K562 (cell line): ENCODE data around the gene TAAR8. TPM values are rescaled to one million over a fixed set of nuclear protein-coding genes. Genes with fewer than 3 reads are reported as not detected.

Experiments used
- CCNT2 ChIP-seq: IDR thresholded peaks from 2 replicates; pipeline ENCODE4 v1.6.1; 2011; ENCODE audit warnings: borderline replicate concordance, low read depth, mild to moderate bottlenecking, moderate library complexity, mixed read lengths, low read length; ENCODE audit not compliant: insufficient read length; ENCODE audit errors: extremely low read depth
- EZH2 ChIP-seq: IDR thresholded peaks from 2 replicates; pipeline ENCODE4 v1.6.1; 2012; ENCODE audit warnings: low read depth, mild to moderate bottlenecking, inconsistent platforms, low read length, borderline replicate concordance
- MECOM ChIP-seq: fragments of 250-450 bp; sonication (Bioruptor Pico); IDR thresholded peaks from 2 replicates; pipeline ENCODE4 v1.8.0; 2022; ENCODE audit warnings: inconsistent platforms
- RBM15 ChIP-seq: fragments of 200-400 bp; formaldehyde crosslinking; IDR thresholded peaks from 2 replicates; pipeline ENCODE4 v1.6.1; 2018; ENCODE audit warnings: mild to moderate bottlenecking, low read length, moderate library complexity; ENCODE audit not compliant: insufficient read depth
- U2AF2 ChIP-seq: fragments of 200-400 bp; formaldehyde crosslinking; optimal IDR thresholded peaks from 2 replicates; pipeline ENCODE3; 2017; ENCODE audit warnings: low read depth, mild to moderate bottlenecking, low read length
- ZFPM2 ChIP-seq: fragments of 250-450 bp; sonication (Bioruptor Pico); IDR thresholded peaks from 2 replicates; pipeline ENCODE4 v1.5.1; 2022; ENCODE audit warnings: mild to moderate bottlenecking
- polyA plus RNA-seq, 8 experiments: library from polyadenylated mRNA; depleted of rRNA in 4 of 8; stranded (reverse) in 5 of 8; unstranded in 3 of 8; fragments of >200 nt; fragmentation: Nextera tagmentation in 2 of 8; fragmentation: Illumina TruSeq in 1 of 8; extraction: Ambion mirVana in 2 of 8; extraction: Trizol in 1 of 8; gene quantifications; 2 replicates each; pipeline versions ENCODE4 v1.2.1 to v1.2.3, GENCODE V29; 2011 to 2014; ENCODE audit warnings: inconsistent platforms in 1 of 8, missing spikeins in 1 of 8
- total RNA-seq, 7 experiments: library from RNA; depleted of rRNA in 6 of 7; stranded (reverse); fragments of >200 nt in 6 of 7; fragmentation: Illumina TruSeq in 2 of 7; extraction: Trizol in 2 of 7; gene quantifications; 2 replicates each; pipeline versions ENCODE4 v1.2.1 to v1.2.3, GENCODE V29; 2011 to 2021; ENCODE audit warnings: low replicate concordance in 1 of 7
- TF ChIP-seq, protein P1 (sequence below): fragments of 250-450 bp; sonication (Bioruptor Pico); IDR thresholded peaks from 2 replicates; pipeline ENCODE4 v1.8.0; 2022; ENCODE audit warnings: inconsistent platforms
- TF ChIP-seq, protein P2 (sequence below), 2 experiments: fragments of 450-650 bp in 1 of 2; sonication (generic) in 1 of 2; formaldehyde crosslinking in 1 of 2; IDR thresholded peaks in 1 of 2; conservative IDR thresholded peaks in 1 of 2; 2 replicates each; pipeline versions ENCODE4 v1.6.1 to v1.8.1; 2016 to 2023; ENCODE audit warnings: mild to moderate bottlenecking in 2 of 2, moderate library complexity in 2 of 2, inconsistent platforms in 1 of 2, missing genetic modification reagents in 1 of 2
- TF ChIP-seq, protein P3 (sequence below): fragments of 450-650 bp; formaldehyde crosslinking; conservative IDR thresholded peaks from 2 replicates; pipeline ENCODE4 v1.4.0; 2022; ENCODE audit warnings: mild to moderate bottlenecking, missing genetic modification characterization

Gene TAAR8
- total and polyA plus RNA-seq, 9 of the 15 experiments (the other 6 are each of a cell fraction or from before 2014, with no cell fraction given): not detected

DNA sequence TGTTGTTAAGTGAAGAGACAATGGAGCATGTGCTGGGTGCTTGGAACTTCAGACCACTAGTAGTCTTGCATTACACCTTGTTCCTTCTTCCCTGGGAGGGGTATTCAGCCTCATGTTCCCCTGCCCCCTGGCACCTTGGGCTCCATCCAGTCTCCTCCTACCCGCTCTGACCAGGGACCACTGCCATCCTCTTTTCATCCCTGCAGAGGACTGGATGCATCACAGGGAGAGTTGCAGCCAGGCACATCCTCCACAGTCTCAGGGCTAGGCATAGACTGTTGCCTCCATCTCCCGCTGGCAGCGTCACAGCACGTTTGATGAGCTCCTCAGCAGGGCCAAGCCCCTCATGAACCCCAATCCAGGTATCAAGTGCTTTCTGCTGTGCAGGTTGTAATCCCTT is 1.3 kb upstream of the TAAR8 start (continued):
- TF ChIP-seq, protein P1, sequence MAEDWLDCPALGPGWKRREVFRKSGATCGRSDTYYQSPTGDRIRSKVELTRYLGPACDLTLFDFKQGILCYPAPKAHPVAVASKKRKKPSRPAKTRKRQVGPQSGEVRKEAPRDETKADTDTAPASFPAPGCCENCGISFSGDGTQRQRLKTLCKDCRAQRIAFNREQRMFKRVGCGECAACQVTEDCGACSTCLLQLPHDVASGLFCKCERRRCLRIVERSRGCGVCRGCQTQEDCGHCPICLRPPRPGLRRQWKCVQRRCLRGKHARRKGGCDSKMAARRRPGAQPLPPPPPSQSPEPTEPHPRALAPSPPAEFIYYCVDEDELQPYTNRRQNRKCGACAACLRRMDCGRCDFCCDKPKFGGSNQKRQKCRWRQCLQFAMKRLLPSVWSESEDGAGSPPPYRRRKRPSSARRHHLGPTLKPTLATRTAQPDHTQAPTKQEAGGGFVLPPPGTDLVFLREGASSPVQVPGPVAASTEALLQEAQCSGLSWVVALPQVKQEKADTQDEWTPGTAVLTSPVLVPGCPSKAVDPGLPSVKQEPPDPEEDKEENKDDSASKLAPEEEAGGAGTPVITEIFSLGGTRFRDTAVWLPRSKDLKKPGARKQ (CRISPR knock-in tag): no peak
- TF ChIP-seq MECOM (CRISPR knock-in tag) (no peak), CCNT2 (no peak), RBM15 (no peak), ZFPM2 (CRISPR knock-in tag) (no peak), U2AF2 (no peak), EZH2 (no peak)
- TF ChIP-seq, protein P2, sequence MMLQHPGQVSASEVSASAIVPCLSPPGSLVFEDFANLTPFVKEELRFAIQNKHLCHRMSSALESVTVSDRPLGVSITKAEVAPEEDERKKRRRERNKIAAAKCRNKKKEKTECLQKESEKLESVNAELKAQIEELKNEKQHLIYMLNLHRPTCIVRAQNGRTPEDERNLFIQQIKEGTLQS (IDR thresholded peaks at IDR 0.05): no peak
- TF ChIP-seq, protein P2 (CRISPR knock-in tag; conservative IDR thresholded peaks at IDR 0.05): no peak
- TF ChIP-seq, protein P3, sequence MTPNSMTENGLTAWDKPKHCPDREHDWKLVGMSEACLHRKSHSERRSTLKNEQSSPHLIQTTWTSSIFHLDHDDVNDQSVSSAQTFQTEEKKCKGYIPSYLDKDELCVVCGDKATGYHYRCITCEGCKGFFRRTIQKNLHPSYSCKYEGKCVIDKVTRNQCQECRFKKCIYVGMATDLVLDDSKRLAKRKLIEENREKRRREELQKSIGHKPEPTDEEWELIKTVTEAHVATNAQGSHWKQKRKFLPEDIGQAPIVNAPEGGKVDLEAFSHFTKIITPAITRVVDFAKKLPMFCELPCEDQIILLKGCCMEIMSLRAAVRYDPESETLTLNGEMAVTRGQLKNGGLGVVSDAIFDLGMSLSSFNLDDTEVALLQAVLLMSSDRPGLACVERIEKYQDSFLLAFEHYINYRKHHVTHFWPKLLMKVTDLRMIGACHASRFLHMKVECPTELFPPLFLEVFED: no peak
- TF ChIP-seq, all 486 proteins: peak for 0
